PC-9 (cell line): ENCODE results near the gene CTNNA1. TPM values are rescaled to one million over a fixed set of nuclear protein-coding genes. Genes with fewer than 3 reads are reported as not detected.
A peak's percentile ranks its signal among the peaks of the same experiment; 100 is the strongest.

Experiments
- BruUV-seq: library from RNA; stranded (reverse); fragments of 400-500 nt; replicated peaks from 2 replicates; lab custom pipeline; 2021; lab: Mats Ljungman, UMichigan
- CTCF ChIA-PET: fragments of 300-600 bp; sonication (Branson Sonifier 250); formaldehyde crosslinking; loops from one replicate; lab custom pipeline; 2022; ENCODE audit warnings: antibody characterized with exemption; lab: Charles Lee
- POLR2A ChIA-PET: fragments of 300-600 bp; sonication (Branson Sonifier 250); formaldehyde crosslinking; loops from one replicate; lab custom pipeline; 2022; ENCODE audit warnings: antibody characterized with exemption; ENCODE audit not compliant: unreplicated experiment; lab: Charles Lee
- DNase-seq, 2 experiments: peaks; one replicate each; pipeline versions ENCODE4 v3.0.0 to v3.0.0-alpha.2; 2015 to 2022; ENCODE audit warnings: mixed read lengths in 1 of 2
- H2AFZ ChIP-seq: fragments of 200-600 bp; sonication (generic); 2 replicates; pipeline ENCODE4 v1.8.1; 2017; ENCODE audit warnings: antibody characterized with exemption
- H3F3A ChIP-seq: fragments of 200-600 bp; sonication (generic); 2 replicates; pipeline ENCODE4 v1.8.1; 2017; ENCODE audit warnings: antibody characterized with exemption, mild to moderate bottlenecking, low read depth; ENCODE audit not compliant: insufficient read depth
- H3K27ac ChIP-seq: fragments of 200-600 bp; sonication (generic); 2 replicates; pipeline ENCODE4 v1.6.1; 2016; ENCODE audit warnings: mixed run types
- H3K27me3 ChIP-seq: fragments of 200-600 bp; sonication (generic); 2 replicates; pipeline ENCODE4 v1.6.1; 2016; ENCODE audit warnings: low read depth, mixed run types; ENCODE audit not compliant: insufficient read depth
- H3K36me3 ChIP-seq: fragments of 200-600 bp; sonication (generic); 2 replicates; pipeline ENCODE4 v1.6.1; 2016; ENCODE audit warnings: low read depth, mixed run types
- H3K4me1 ChIP-seq: fragments of 200-600 bp; sonication (generic); replicated peaks from 2 replicates; pipeline ENCODE4 v1.6.1; 2016; ENCODE audit warnings: mixed run types; ENCODE audit not compliant: insufficient read depth
- H3K4me2 ChIP-seq: fragments of 200-600 bp; sonication (generic); 2 replicates; pipeline ENCODE4 v1.6.1; 2017; ENCODE audit warnings: mixed run types
- H3K4me3 ChIP-seq: fragments of 200-600 bp; sonication (generic); 2 replicates; pipeline ENCODE4 v1.6.1; 2016; ENCODE audit warnings: mixed run types
- H3K79me2 ChIP-seq: fragments of 200-600 bp; sonication (generic); 2 replicates; pipeline ENCODE4 v1.6.1; 2017; ENCODE audit warnings: low read depth, mixed run types
- H3K9me2 ChIP-seq: fragments of 200-600 bp; sonication (generic); 2 replicates; pipeline ENCODE4 v1.8.1; 2017; ENCODE audit warnings: mild to moderate bottlenecking; ENCODE audit not compliant: insufficient read depth
- H3K9me3 ChIP-seq: fragments of 200-600 bp; sonication (generic); 2 replicates; pipeline ENCODE4 v1.8.1; 2016; ENCODE audit warnings: low read depth; ENCODE audit not compliant: insufficient read depth
- H4K20me1 ChIP-seq: fragments of 200-600 bp; sonication (generic); 2 replicates; pipeline ENCODE4 v1.8.1; 2017; ENCODE audit not compliant: insufficient read depth
- EZH2 ChIP-seq: fragments of 200-600 bp; sonication (generic); IDR thresholded peaks from 2 replicates; pipeline ENCODE4 v1.8.0; 2017; ENCODE audit warnings: antibody characterized with exemption, low read depth
- intact Hi-C: fragments of 100-400 bp; cut with micrococcal nuclease; formaldehyde crosslinking; loops from one replicate; pipeline ENCODE4 v1.10.0; 2022; ENCODE audit not compliant: unreplicated experiment
- total RNA-seq: library from RNA; stranded (reverse); gene quantifications from 2 replicates; pipeline ENCODE4 v1.2.3, GENCODE V29; 2021
- TF ChIP-seq, protein P1 (sequence below): fragments of 200-600 bp; sonication (generic); conservative IDR thresholded peaks from 2 replicates; pipeline ENCODE4 v1.6.1; 2017; ENCODE audit warnings: mixed run types, antibody characterized with exemption, mild to moderate bottlenecking, moderate library complexity

Gene CTNNA1
- total RNA-seq, 1 experiment from 2014 or later: 91.7 TPM

DNA sequence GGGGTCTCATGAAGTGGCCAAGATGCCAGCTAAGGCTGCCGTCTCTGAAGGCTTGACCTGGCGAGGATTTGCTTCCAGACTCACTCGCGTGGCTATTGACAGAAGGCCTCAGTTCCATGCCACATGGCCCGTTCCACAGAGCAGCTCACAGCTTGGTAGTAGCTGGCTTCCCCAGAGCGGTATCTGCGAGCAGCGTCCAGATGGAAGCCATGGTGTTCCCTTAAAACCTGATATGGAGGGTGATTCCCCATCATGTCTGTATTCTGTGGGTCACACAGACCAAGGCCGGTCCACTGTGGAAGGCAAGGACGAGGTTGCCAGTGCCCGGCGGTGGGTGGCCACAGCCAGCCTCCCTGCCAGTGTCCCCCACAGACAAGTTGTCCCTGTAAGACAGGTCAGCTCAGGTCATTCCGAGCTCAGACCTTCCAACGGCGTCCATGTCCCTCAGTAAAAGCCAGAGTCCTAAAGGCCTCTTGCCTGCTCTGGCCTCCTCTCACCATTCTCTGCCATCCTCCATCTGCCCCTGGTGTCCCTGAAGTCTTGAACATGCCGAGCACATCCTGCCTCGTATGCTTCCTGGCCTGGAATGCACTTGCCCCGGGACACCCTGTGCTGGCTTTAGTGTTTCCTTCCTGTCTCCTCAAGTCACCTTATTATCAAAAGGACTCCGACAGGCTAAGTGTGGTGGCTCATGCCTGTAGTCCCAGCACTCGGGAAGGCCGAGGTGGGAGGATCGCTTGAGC lies 183.2 kb downstream of the CTNNA1 start:
- BruUV-seq: no TSS peak
- Histone ChIP-seq H3K4me1 (no peaks in the 10 kb centered on the region), H3F3A (peaks cover 22% of the 10 kb centered on the region; the same call in 1 of the 2 replicates), H2AFZ (no peak overlapping the region), H3K79me2 (no peaks in the 10 kb centered on the region), H4K20me1 (no peaks in the 10 kb centered on the region; the same call in 1 of the 2 replicates), H3K27ac (no peak overlapping the region), H3K9me2 (no peaks in the 10 kb centered on the region), H3K9me3 (no peaks in the 10 kb centered on the region), H3K4me3 (no peak overlapping the region), H3K36me3 (peaks cover 27% of the 10 kb centered on the region), H3K4me2 (no peak overlapping the region), H3K27me3 (no peaks in the 10 kb centered on the region)
- POLR2A ChIA-PET: interaction anchor here (0.7 kb wide), 1 partner anchor 42 kb away, joined by 30 read pairs; no protein-coding TSS in a partner anchor
- intact Hi-C loops: no loop called here
- TF ChIP-seq, protein P1, sequence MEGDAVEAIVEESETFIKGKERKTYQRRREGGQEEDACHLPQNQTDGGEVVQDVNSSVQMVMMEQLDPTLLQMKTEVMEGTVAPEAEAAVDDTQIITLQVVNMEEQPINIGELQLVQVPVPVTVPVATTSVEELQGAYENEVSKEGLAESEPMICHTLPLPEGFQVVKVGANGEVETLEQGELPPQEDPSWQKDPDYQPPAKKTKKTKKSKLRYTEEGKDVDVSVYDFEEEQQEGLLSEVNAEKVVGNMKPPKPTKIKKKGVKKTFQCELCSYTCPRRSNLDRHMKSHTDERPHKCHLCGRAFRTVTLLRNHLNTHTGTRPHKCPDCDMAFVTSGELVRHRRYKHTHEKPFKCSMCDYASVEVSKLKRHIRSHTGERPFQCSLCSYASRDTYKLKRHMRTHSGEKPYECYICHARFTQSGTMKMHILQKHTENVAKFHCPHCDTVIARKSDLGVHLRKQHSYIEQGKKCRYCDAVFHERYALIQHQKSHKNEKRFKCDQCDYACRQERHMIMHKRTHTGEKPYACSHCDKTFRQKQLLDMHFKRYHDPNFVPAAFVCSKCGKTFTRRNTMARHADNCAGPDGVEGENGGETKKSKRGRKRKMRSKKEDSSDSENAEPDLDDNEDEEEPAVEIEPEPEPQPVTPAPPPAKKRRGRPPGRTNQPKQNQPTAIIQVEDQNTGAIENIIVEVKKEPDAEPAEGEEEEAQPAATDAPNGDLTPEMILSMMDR: no peak
- no peak for TF ChIP-seq EZH2
- DNase-seq: no peak
- CTCF ChIA-PET: no interaction called here

DNA sequence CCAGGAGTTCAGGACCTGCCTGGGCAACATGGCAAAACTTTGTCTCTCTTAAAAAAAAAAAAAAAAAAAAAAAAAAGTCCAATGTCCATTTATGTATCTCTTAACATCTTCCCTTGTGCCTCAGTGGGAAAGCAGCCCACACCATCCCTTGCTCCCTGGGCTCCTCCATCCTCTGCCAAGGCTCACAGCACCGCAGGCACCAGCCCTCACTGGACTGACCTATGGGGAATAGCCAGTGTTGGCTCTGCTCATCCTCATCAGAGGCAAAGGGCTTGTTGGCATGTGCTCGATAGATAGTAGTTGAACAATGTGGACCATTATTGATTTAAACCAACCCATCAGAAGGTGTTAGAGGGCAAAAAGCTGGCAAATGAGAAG lies 183.7 kb downstream of the CTNNA1 start:
- Histone ChIP-seq H4K20me1 (no peaks in the 10 kb centered on the region; the same call in 1 of the 2 replicates), H3K4me3 (no peak overlapping the region), H3K4me1 (no peaks in the 10 kb centered on the region), H2AFZ (no peak overlapping the region), H3K4me2 (no peak overlapping the region), H3F3A (peaks cover 16% of the 10 kb centered on the region; the same call in 1 of the 2 replicates), H3K9me3 (no peaks in the 10 kb centered on the region), H3K36me3 (peaks cover 22% of the 10 kb centered on the region), H3K9me2 (no peaks in the 10 kb centered on the region), H3K79me2 (no peaks in the 10 kb centered on the region), H3K27ac (no peak overlapping the region), H3K27me3 (no peaks in the 10 kb centered on the region)
- DNase-seq: no peak
- TF ChIP-seq EZH2: no peak
- TF ChIP-seq, protein P1: no peak
- BruUV-seq: no TSS peak
- ChIA-PET POLR2A (no interaction called here), CTCF (no interaction called here)
- intact Hi-C loops: no loop called here

DNA sequence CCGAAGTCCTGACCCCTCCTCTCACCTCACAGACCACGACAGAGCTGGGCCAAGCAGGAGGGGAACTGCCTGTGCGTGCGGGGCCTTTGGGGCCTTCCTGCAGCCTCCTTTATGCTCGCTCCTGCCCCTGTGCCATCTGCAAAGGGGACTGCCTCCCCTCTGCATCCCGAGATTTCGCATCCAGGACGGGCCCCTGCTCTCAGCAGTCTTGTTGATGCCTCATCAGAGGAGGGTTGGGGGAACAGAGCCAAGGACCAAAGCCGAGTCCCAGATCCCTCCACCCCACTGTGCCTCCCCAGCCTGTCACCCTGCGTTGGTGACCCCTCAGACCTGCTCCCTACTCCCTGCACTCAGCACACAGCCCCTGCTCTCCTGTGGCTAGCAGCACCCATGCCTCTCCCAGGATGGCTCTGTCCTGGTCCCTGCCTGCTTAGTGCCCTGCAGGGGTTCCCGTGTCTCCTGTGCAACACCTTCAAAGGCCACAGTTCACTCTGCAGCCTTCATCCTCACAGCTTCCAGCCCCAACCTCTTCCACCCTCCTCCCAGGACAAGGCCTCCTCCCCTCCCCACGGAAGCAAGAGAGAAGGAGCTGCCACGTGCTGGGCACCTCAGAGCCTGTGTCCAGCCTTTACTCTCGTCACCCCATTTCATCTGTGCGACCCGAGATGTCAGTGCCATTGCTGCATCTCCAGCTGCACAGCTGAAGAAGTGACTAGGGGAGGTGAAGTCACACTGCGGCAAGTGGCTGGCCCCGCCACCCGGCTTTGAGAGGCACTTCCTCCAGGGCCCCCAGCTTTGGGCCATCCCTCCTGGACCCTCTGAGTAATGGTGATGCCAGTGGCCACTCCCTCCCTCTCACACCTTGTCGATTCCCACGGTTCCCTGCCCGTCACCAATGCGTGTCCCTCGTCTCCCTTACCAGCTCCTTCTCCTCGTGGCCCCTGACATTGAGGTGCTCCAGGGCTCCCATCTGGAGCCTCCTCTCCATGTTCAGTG lies 184.5 kb downstream of the CTNNA1 start:
- TSS peak; percentile 13 for BruUV-seq
- no peak overlapping the region for H3K4me2 ChIP-seq

More for the DNA sequence above, 184.5 kb downstream of the CTNNA1 start:
- intact Hi-C loops: no loop called here
- no peak for DNase-seq
- Histone ChIP-seq H3K27ac (no peak overlapping the region), H3K9me2 (no peaks in the 10 kb centered on the region), H3K4me3 (no peak overlapping the region), H2AFZ (no peak overlapping the region), H3K4me1 (no peaks in the 10 kb centered on the region), H3K36me3 (peaks cover 14% of the 10 kb centered on the region), H3F3A (peaks cover 16% of the 10 kb centered on the region; the same call in 1 of the 2 replicates), H3K79me2 (no peaks in the 10 kb centered on the region), H3K9me3 (no peaks in the 10 kb centered on the region), H3K27me3 (no peaks in the 10 kb centered on the region), H4K20me1 (no peaks in the 10 kb centered on the region; the same call in 1 of the 2 replicates)
- CTCF ChIA-PET: no interaction called here
- TF ChIP-seq, protein P1: no peak
- TF ChIP-seq EZH2: no peak
- POLR2A ChIA-PET: no interaction called here
